Duodenal mucosa (tissue), 2 donors: ENCODE data around the gene TARS2.

Source experiments
- H3K27ac ChIP-seq: one replicate; pipeline ENCODE4 v1.7.0; 2013; ENCODE audit warnings: low read depth, low read length
- H3K27me3 ChIP-seq, 2 donors: one replicate each; pipeline ENCODE4 v1.7.0; 2013; ENCODE audit warnings: low read length in 2 of 2, control low read depth in 1 of 2; ENCODE audit not compliant: insufficient read depth in 2 of 2, control insufficient read depth in 1 of 2
- H3K36me3 ChIP-seq, 2 donors: one replicate each; pipeline ENCODE4 v1.7.0; 2013; ENCODE audit warnings: low read length in 2 of 2, control low read depth in 1 of 2; ENCODE audit not compliant: insufficient read depth in 2 of 2, control insufficient read depth in 1 of 2
- H3K4me1 ChIP-seq, 2 donors: one replicate each; pipeline ENCODE4 v1.7.0; 2013; ENCODE audit warnings: low read length in 2 of 2, control low read depth in 1 of 2; ENCODE audit not compliant: insufficient read depth in 2 of 2, control insufficient read depth in 1 of 2
- H3K4me3 ChIP-seq, 2 donors: one replicate each; pipeline ENCODE4 v1.7.0; 2013; ENCODE audit warnings: low read length in 2 of 2, low read depth in 1 of 2
- H3K9ac ChIP-seq, 2 donors: one replicate each; pipeline ENCODE4 v1.7.0; 2013; ENCODE audit warnings: low read length in 2 of 2, low read depth in 1 of 2
- H3K9me3 ChIP-seq, 2 donors: one replicate each; pipeline ENCODE4 v1.7.0; 2013; ENCODE audit warnings: low read length in 2 of 2, control low read depth in 1 of 2; ENCODE audit not compliant: control insufficient read depth in 1 of 2

TARS2 gene

DNA sequence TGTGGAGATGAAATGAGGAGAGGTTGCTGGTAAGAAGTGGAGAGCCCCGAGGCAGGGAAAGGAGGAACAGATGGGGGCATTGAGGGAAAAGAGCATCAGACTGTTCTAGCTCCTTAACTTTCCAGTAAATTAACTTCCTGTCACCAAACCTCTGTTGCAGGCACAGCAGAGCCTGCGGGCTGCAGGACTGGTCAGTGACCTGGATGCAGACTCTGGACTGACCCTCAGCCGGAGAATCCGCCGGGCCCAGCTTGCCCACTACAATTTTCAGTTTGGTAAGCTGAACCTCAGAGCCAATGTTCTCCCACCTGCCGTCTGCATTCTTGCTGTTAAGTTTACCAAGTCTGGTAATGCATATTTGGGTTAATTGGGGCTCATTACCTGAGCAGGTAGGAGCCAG is 18.2 kb downstream of the TARS2 start:
- Histone ChIP-seq H3K4me1 (peaks cover 0 to 8% of the 10 kb centered on the region in 2 donors), H3K9ac (no peak overlapping the region), H3K9me3 (no peaks in the 10 kb centered on the region), H3K27me3 (no peaks in the 10 kb centered on the region), H3K36me3 (peaks cover 13 to 40% of the 10 kb centered on the region in 2 donors), H3K4me3 (no peak overlapping the region), H3K27ac (no peak overlapping the region)

- H3K4me3 ChIP-seq = peak within 1 kb of the TSS in 1 of 2 donors; percentile 33
- peak within 1 kb of the TSS in 1 of 2 donors; percentile 47 for H3K9ac ChIP-seq
- peaks cover 0 to 8% of the 10 kb centered on the region in 2 donors for H3K4me1 ChIP-seq
Observed at GRCh38 chr1:150507912-150508864, 21.0 kb downstream of the TARS2 start, which contains the start of gene ECM1. Gene ECM1, plus strand, starts transcription at chr1:150508109. Its CDS starts 101 bp downstream, at chr1:150508210.

GRCh38 chr1:150508982-150509381 is 21.8 kb downstream of the TARS2 start:
- Histone ChIP-seq H3K9ac (no peak overlapping the region), H3K4me3 (no peak overlapping the region)

More at GRCh38 chr1:150507912-150508864, 21.0 kb downstream of the TARS2 start, which contains the start of gene ECM1:
- no peaks in the 10 kb centered on the region for H3K9me3 ChIP-seq
- peaks cover 10 to 37% of the 10 kb centered on the region in 2 donors for H3K36me3 ChIP-seq
- peak within 1 kb of the TSS; percentile 65 for H3K27ac ChIP-seq
- H3K27me3 ChIP-seq = no peaks in the 10 kb centered on the region

GRCh38 chr1:150511551-150511950 is 24.3 kb downstream of the TARS2 start:
- Histone ChIP-seq H3K9me3 (no peaks in the 10 kb centered on the region), H3K4me1 (peaks cover 3 to 22% of the 10 kb centered on the region in 2 donors), H3K9ac (no peak overlapping the region), H3K27me3 (no peaks in the 10 kb centered on the region), H3K27ac (no peak overlapping the region), H3K4me3 (no peak overlapping the region), H3K36me3 (peaks cover 0 to 9% of the 10 kb centered on the region in 2 donors)

More at GRCh38 chr1:150508982-150509381, 21.8 kb downstream of the TARS2 start:
- Histone ChIP-seq H3K36me3 (peaks cover 10 to 35% of the 10 kb centered on the region in 2 donors), H3K27ac (no peak overlapping the region), H3K27me3 (no peaks in the 10 kb centered on the region), H3K9me3 (no peaks in the 10 kb centered on the region), H3K4me1 (peaks cover 0 to 8% of the 10 kb centered on the region in 2 donors)

- Histone ChIP-seq H3K9me3 (no peaks in the 10 kb centered on the region), H3K27ac (no peak overlapping the region), H3K4me1 (peaks cover 3 to 25% of the 10 kb centered on the region in 2 donors), H3K27me3 (no peaks in the 10 kb centered on the region), H3K36me3 (peaks cover 0 to 4% of the 10 kb centered on the region in 2 donors), H3K9ac (no peak overlapping the region), H3K4me3 (no peak overlapping the region)
Observed at GRCh38 chr1:150511985-150512660, 24.9 kb downstream of the TARS2 start.

GRCh38 chr1:150512846-150513245 is 25.6 kb downstream of the TARS2 start:
- Histone ChIP-seq H3K27ac (no peak overlapping the region), H3K36me3 (peaks cover 0 to 4% of the 10 kb centered on the region in 2 donors), H3K9me3 (no peaks in the 10 kb centered on the region), H3K4me1 (peaks cover 3 to 21% of the 10 kb centered on the region in 2 donors), H3K9ac (no peak overlapping the region), H3K4me3 (no peak overlapping the region), H3K27me3 (no peaks in the 10 kb centered on the region)

GRCh38 chr1:150513351-150513791 is 26.2 kb downstream of the TARS2 start:
- Histone ChIP-seq H3K4me1 (peaks cover 3 to 17% of the 10 kb centered on the region in 2 donors), H3K27me3 (no peaks in the 10 kb centered on the region), H3K27ac (no peak overlapping the region), H3K36me3 (peaks cover 0 to 4% of the 10 kb centered on the region in 2 donors), H3K9me3 (no peaks in the 10 kb centered on the region), H3K9ac (no peak overlapping the region), H3K4me3 (no peak overlapping the region)

- no peaks in the 10 kb centered on the region for H3K27me3 ChIP-seq
- H3K4me3 ChIP-seq = no peak overlapping the region
- H3K9ac ChIP-seq = no peak overlapping the region
- H3K36me3 ChIP-seq = peaks cover 0 to 4% of the 10 kb centered on the region in 2 donors
- H3K27ac ChIP-seq = no peak overlapping the region
- no peaks in the 10 kb centered on the region for H3K9me3 ChIP-seq
- H3K4me1 ChIP-seq = peaks cover 3 to 17% of the 10 kb centered on the region in 2 donors
Observed at GRCh38 chr1:150514260-150514659, 27.0 kb downstream of the TARS2 start.

- H3K27me3 ChIP-seq = no peaks in the 10 kb centered on the region
- H3K4me1 ChIP-seq = peaks cover 3 to 17% of the 10 kb centered on the region in 2 donors
- H3K27ac ChIP-seq = peak overlapping the region; percentile 67
- H3K36me3 ChIP-seq = peaks cover 0 to 4% of the 10 kb centered on the region in 2 donors
- peak overlapping the region; percentile 79 to 84 for H3K9ac ChIP-seq
- H3K9me3 ChIP-seq = no peaks in the 10 kb centered on the region
- peak overlapping the region; percentile 84 to 95 for H3K4me3 ChIP-seq
Observed at GRCh38 chr1:150514913-150515327, 27.7 kb downstream of the TARS2 start.
